Activated CD8-positive, alpha-beta memory T cell treated with anti-CD3 and anti-CD28 coated beads for 24 hours (primary cell): ENCODE data around the gene DLG3.

ENCODE experiments used
- DNase-seq: peaks from one replicate; pipeline ENCODE4 v3.0.0-alpha.2; 2020

Gene DLG3

GRCh38 chrX:70525733-70526132 is 81.1 kb downstream of the DLG3 start:
- no peak for DNase-seq

- DNase-seq: no peak
Measured at GRCh38 chrX:70527053-70527452, 82.4 kb downstream of the DLG3 start.

GRCh38 chrX:70527610-70528345 is 83.1 kb downstream of the DLG3 start:
- DNase-seq: no peak

GRCh38 chrX:70535198-70535597 is 90.6 kb downstream of the DLG3 start:
- DNase-seq: no peak

- DNase-seq: no peak
Measured at GRCh38 chrX:70549429-70549828, 104.8 kb downstream of the DLG3 start.

- no peak for DNase-seq
Measured at GRCh38 chrX:70552130-70552704, 107.6 kb downstream of the DLG3 start.

DNA sequence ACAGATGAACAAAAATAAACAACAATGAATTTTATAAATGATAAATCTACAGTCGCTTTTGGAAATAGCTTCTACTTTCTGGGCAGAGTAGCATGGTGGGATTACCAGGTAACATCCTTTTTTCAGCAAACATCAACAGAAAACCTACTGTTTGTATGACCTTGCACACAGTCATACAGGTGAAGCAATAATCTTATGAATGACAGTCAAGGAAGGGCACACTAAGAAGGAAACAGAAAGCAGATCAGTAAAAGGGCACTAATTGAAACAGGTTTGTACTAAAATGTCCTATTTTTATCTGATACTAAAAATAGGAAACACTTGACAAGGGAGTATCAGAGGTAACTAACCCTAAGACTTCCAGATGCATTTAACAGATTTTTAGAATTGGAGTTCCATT is 108.9 kb downstream of the DLG3 start:
- DNase-seq: no peak

DNA sequence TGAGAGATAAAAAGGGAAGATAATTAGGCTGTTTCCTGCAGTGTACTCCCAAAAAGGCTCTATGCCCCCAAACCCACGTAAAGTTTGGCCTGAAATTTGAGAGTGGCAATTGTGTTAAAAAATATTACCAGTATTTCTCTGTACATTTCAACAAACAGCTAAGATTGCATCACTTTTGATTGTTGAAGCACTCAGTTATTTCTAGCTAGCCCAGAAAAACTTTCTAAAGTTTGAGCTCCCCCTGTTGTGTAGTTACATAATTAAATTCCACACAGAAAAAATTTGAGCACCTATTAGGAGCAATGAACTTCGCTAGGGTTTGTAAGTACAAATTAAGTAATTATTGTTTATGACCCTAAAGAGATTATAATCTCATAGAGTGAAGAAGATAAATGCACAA is 109.4 kb downstream of the DLG3 start:
- DNase-seq: no peak

DNA sequence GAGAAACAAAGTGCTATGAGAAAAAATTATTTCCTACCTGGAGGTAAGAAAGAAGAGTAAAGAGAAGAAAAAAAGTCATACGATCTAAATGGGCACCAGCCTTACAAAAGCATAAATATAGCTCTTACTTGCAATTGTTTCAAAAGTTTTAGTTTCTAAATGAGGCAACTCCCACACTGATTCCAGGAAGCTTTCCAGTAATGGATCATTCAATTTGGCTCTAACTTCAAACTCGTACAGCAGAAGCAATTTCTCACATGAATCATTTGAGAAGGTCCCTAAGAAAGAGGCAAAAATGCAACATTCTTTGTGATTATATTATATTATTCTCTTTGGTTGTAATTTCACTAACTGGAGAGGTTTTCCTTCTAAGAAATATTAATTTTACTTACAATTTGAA is 109.9 kb downstream of the DLG3 start:
- DNase-seq: no peak

GRCh38 chrX:70554948-70555347 is 110.3 kb downstream of the DLG3 start:
- no peak for DNase-seq
